GM12878 (cell line): ENCODE data around the gene RRP12. TPM values are rescaled to one million over a fixed set of nuclear protein-coding genes. Genes with fewer than 3 reads are reported as not detected.

ENCODE experiments used
- BCL11A ChIP-seq: IDR thresholded peaks from 2 replicates; pipeline ENCODE4 v1.6.1; 2011; ENCODE audit warnings: low read depth, low read length
- EGR1 ChIP-seq, 2 experiments: IDR thresholded peaks; 1 replicate in 1 of 2; 2 replicates in 1 of 2; pipeline ENCODE4 v1.6.1; 2011 to 2012; ENCODE audit warnings: low read depth in 2 of 2, low read length in 2 of 2, borderline replicate concordance in 1 of 2, mild to moderate bottlenecking in 1 of 2, moderate library complexity in 1 of 2
- GABPA ChIP-seq: IDR thresholded peaks from 2 replicates; pipeline ENCODE4 v1.6.1; 2014; ENCODE audit warnings: antibody characterized with exemption, low read depth, mild to moderate bottlenecking, inconsistent platforms
- IKZF1 ChIP-seq: fragments of 450-650 bp; conservative IDR thresholded peaks from 2 replicates; pipeline ENCODE4 v1.6.1; 2017; ENCODE audit warnings: antibody characterized with exemption, mild to moderate bottlenecking
- POLR2AphosphoS5 ChIP-seq: IDR thresholded peaks from 2 replicates; pipeline ENCODE4 v1.6.1; 2011; ENCODE audit warnings: mild to moderate bottlenecking, low read length, inconsistent platforms
- SIN3A ChIP-seq: IDR thresholded peaks from 2 replicates; pipeline ENCODE4 v1.6.1; 2012; ENCODE audit warnings: low read depth, low read length, improper control_type of control experiment
- SREBF1 ChIP-seq: IDR thresholded peaks from 2 replicates; pipeline ENCODE4 v1.6.1; 2012; ENCODE audit warnings: mild to moderate bottlenecking, low read length
- SREBF2 ChIP-seq: IDR thresholded peaks from 2 replicates; pipeline ENCODE4 v1.6.1; 2012; ENCODE audit warnings: mild to moderate bottlenecking, low read length
- STAT1 ChIP-seq: fragments of 450-650 bp; conservative IDR thresholded peaks from 2 replicates; pipeline ENCODE4 v1.6.1; 2014; ENCODE audit warnings: antibody characterized with exemption, mild to moderate bottlenecking
- STAT3 ChIP-seq: IDR thresholded peaks from 2 replicates; pipeline ENCODE4 v1.6.1; 2011; ENCODE audit warnings: low read depth, low read length, improper control_type of control experiment
- TARDBP ChIP-seq: IDR thresholded peaks from 2 replicates; pipeline ENCODE4 v1.6.1; 2016; ENCODE audit warnings: borderline replicate concordance
- WRNIP1 ChIP-seq: IDR thresholded peaks from 2 replicates; pipeline ENCODE4 v1.6.1; 2011; ENCODE audit warnings: low read depth, low read length, improper control_type of control experiment, borderline replicate concordance
- polyA plus RNA-seq, 11 experiments: library from polyadenylated mRNA; depleted of rRNA in 4 of 11; unstranded in 6 of 11; stranded (reverse) in 5 of 11; fragments of >200 nt; fragmentation: Nextera tagmentation in 4 of 11; fragmentation: Illumina TruSeq in 1 of 11; extraction: Ambion mirVana in 4 of 11; extraction: Trizol in 1 of 11; gene quantifications; 1 replicate in 1 of 11; 2 replicates in 10 of 11; pipeline versions ENCODE4 v1.2.1 to v1.2.3, GENCODE V29; 2011 to 2016; ENCODE audit warnings: inconsistent platforms in 2 of 11, missing spikeins in 2 of 11, low read depth in 1 of 11
- total RNA-seq, 4 experiments: library from RNA; depleted of rRNA in 3 of 4; stranded (reverse); fragments of >200 nt in 3 of 4; fragmentation: Illumina TruSeq in 1 of 4; extraction: Trizol in 1 of 4; gene quantifications; 2 replicates each; pipeline versions ENCODE4 v1.2.1 to v1.2.3, GENCODE V29; 2013 to 2021
- TF ChIP-seq, protein P1 (sequence below): fragments of 450-650 bp; formaldehyde crosslinking; IDR thresholded peaks from 2 replicates; pipeline ENCODE4 v1.5.0; 2022; ENCODE audit warnings: mild to moderate bottlenecking, missing genetic modification characterization
- TF ChIP-seq, protein P2 (sequence below), 3 experiments: IDR thresholded peaks in 2 of 3; conservative IDR thresholded peaks in 1 of 3; 2 replicates each; pipeline ENCODE4 v1.5.1; 2011; ENCODE audit warnings: low read depth in 3 of 3, low read length in 3 of 3, mild to moderate bottlenecking in 3 of 3, control low read depth in 2 of 3, moderate library complexity in 2 of 3, inconsistent platforms in 1 of 3, mixed read lengths in 1 of 3; ENCODE audit not compliant: control insufficient read depth in 2 of 3, insufficient read depth in 1 of 3; ENCODE audit errors: extremely low read depth in 1 of 3
- TF ChIP-seq, protein P3 (sequence below): IDR thresholded peaks from 2 replicates; pipeline ENCODE4 v1.6.1; 2012; ENCODE audit warnings: low read depth, low read length, improper control_type of control experiment
- TF ChIP-seq, protein P4 (sequence below): fragments of 450-650 bp; IDR thresholded peaks from 2 replicates; pipeline ENCODE4 v1.6.1; 2017; ENCODE audit warnings: antibody characterized with exemption, mild to moderate bottlenecking, moderate library complexity
- TF ChIP-seq, protein P5 (sequence below): IDR thresholded peaks from 2 replicates; pipeline ENCODE4 v1.6.1; 2011; ENCODE audit warnings: borderline replicate concordance, low read depth, mild to moderate bottlenecking, moderate library complexity, mixed read lengths, low read length; ENCODE audit not compliant: insufficient read depth; ENCODE audit errors: extremely low read length
- TF ChIP-seq, protein P6 (sequence below): IDR thresholded peaks from 2 replicates; pipeline ENCODE4 v1.6.1; 2011; ENCODE audit warnings: mild to moderate bottlenecking, low read depth, low read length, moderate library complexity; ENCODE audit not compliant: insufficient replicate concordance

RRP12 gene
- total and polyA plus RNA-seq, 10 of the 15 experiments (the other 5 are each of a cell fraction or from before 2014, with no cell fraction given) = 5.3 to 48.7 (median 16.8) TPM

DNA sequence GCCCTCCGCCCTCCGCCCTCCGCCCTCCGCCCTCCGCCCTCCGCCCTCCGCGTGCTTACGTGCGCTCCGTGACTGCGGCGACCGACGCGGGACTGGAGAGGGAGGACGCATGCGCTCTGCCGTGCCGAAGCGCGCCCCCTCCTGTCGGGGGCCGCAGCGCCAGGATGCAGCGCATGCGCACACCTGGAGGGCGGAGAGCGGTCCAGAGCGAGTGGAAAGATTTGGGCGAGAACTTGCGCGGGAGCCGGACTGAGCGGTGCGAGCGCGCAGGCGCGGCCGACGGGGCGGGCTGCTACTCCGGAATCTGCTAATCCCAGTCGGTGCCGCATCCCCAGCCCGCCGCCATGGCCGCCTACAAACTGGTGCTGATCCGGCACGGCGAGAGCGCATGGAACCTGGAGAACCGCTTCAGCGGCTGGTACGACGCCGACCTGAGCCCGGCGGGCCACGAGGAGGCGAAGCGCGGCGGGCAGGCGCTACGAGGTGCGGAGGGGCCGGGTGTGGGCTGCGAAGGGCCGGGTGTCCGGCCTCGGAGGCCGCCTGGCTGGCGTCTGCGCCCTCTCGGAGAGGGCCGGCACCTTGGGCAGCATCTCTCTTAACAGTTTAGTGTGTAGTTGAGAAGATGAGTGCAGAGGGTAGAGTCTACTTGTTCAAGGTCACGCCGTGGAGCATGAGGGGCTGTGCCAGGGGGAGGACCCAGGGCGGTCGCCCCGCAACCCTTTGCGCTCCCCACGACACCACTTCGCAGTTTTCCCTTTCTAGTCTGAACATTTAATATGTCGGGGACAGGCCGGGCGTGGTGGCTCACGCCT is 25.0 kb upstream of the RRP12 start, which contains the start of gene PGAM1 (continued):
- TF ChIP-seq, protein P1, sequence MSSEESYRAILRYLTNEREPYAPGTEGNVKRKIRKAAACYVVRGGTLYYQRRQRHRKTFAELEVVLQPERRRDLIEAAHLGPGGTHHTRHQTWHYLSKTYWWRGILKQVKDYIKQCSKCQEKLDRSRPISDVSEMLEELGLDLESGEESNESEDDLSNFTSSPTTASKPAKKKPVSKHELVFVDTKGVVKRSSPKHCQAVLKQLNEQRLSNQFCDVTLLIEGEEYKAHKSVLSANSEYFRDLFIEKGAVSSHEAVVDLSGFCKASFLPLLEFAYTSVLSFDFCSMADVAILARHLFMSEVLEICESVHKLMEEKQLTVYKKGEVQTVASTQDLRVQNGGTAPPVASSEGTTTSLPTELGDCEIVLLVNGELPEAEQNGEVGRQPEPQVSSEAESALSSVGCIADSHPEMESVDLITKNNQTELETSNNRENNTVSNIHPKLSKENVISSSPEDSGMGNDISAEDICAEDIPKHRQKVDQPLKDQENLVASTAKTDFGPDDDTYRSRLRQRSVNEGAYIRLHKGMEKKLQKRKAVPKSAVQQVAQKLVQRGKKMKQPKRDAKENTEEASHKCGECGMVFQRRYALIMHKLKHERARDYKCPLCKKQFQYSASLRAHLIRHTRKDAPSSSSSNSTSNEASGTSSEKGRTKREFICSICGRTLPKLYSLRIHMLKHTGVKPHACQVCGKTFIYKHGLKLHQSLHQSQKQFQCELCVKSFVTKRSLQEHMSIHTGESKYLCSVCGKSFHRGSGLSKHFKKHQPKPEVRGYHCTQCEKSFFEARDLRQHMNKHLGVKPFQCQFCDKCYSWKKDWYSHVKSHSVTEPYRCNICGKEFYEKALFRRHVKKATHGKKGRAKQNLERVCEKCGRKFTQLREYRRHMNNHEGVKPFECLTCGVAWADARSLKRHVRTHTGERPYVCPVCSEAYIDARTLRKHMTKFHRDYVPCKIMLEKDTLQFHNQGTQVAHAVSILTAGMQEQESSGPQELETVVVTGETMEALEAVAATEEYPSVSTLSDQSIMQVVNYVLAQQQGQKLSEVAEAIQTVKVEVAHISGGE (CRISPR knock-in tag) = no peak
- TF ChIP-seq, protein P2, sequence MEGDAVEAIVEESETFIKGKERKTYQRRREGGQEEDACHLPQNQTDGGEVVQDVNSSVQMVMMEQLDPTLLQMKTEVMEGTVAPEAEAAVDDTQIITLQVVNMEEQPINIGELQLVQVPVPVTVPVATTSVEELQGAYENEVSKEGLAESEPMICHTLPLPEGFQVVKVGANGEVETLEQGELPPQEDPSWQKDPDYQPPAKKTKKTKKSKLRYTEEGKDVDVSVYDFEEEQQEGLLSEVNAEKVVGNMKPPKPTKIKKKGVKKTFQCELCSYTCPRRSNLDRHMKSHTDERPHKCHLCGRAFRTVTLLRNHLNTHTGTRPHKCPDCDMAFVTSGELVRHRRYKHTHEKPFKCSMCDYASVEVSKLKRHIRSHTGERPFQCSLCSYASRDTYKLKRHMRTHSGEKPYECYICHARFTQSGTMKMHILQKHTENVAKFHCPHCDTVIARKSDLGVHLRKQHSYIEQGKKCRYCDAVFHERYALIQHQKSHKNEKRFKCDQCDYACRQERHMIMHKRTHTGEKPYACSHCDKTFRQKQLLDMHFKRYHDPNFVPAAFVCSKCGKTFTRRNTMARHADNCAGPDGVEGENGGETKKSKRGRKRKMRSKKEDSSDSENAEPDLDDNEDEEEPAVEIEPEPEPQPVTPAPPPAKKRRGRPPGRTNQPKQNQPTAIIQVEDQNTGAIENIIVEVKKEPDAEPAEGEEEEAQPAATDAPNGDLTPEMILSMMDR (IDR thresholded peaks at IDR 0.05 in 2 of 3, conservative IDR thresholded peaks at IDR 0.05 in 1 of 3; ENCODE audit: control insufficient read depth in 2 of 3, extremely low read depth in 1 of 3, insufficient read depth in 1 of 3, low read depth in 3 of 3, low read length in 3 of 3) = peak; percentile 83 to 99 (median 86); a peak in 5 of 6 replicates
- TF ChIP-seq STAT1 (0 out of 2 replicates have a peak, but pooled peaks have one; percentile 43), GABPA (no peak), STAT3 (no peak), EGR1 (IDR thresholded peaks at IDR 0.05; ENCODE audit: borderline replicate concordance in 1 of 2, low read depth in 2 of 2, low read length in 2 of 2) (peak in 1 of 2 experiments; percentile 46; a peak in 1 of 3 replicates), SREBF2 (no peak), POLR2AphosphoS5 (peak; percentile 57; the same call in 1 of the 2 replicates), SREBF1 (no peak; the same call in none of the 2 replicates), IKZF1 (peak; percentile 99), SIN3A (no peak), TARDBP (no peak), BCL11A (no peak), WRNIP1 (no peak)
- TF ChIP-seq, protein P3, sequence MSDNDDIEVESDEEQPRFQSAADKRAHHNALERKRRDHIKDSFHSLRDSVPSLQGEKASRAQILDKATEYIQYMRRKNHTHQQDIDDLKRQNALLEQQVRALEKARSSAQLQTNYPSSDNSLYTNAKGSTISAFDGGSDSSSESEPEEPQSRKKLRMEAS = peak; percentile 27; the same call in 1 of the 2 replicates
- TF ChIP-seq, protein P4, sequence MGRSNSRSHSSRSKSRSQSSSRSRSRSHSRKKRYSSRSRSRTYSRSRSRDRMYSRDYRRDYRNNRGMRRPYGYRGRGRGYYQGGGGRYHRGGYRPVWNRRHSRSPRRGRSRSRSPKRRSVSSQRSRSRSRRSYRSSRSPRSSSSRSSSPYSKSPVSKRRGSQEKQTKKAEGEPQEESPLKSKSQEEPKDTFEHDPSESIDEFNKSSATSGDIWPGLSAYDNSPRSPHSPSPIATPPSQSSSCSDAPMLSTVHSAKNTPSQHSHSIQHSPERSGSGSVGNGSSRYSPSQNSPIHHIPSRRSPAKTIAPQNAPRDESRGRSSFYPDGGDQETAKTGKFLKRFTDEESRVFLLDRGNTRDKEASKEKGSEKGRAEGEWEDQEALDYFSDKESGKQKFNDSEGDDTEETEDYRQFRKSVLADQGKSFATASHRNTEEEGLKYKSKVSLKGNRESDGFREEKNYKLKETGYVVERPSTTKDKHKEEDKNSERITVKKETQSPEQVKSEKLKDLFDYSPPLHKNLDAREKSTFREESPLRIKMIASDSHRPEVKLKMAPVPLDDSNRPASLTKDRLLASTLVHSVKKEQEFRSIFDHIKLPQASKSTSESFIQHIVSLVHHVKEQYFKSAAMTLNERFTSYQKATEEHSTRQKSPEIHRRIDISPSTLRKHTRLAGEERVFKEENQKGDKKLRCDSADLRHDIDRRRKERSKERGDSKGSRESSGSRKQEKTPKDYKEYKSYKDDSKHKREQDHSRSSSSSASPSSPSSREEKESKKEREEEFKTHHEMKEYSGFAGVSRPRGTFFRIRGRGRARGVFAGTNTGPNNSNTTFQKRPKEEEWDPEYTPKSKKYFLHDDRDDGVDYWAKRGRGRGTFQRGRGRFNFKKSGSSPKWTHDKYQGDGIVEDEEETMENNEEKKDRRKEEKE = no peak
- TF ChIP-seq, protein P5, sequence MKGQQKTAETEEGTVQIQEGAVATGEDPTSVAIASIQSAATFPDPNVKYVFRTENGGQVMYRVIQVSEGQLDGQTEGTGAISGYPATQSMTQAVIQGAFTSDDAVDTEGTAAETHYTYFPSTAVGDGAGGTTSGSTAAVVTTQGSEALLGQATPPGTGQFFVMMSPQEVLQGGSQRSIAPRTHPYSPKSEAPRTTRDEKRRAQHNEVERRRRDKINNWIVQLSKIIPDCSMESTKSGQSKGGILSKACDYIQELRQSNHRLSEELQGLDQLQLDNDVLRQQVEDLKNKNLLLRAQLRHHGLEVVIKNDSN = no peak
- TF ChIP-seq, protein P6, sequence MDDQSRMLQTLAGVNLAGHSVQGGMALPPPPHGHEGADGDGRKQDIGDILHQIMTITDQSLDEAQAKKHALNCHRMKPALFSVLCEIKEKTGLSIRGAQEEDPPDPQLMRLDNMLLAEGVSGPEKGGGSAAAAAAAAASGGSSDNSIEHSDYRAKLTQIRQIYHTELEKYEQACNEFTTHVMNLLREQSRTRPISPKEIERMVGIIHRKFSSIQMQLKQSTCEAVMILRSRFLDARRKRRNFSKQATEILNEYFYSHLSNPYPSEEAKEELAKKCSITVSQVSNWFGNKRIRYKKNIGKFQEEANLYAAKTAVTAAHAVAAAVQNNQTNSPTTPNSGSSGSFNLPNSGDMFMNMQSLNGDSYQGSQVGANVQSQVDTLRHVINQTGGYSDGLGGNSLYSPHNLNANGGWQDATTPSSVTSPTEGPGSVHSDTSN = no peak
